ENCODE results near the gene LINC00237. TPM values are rescaled to one million over a fixed set of nuclear protein-coding genes. Genes with fewer than 3 reads are reported as not detected.

Gene LINC00237
- total and polyA plus RNA-seq, 8 donors: 0.92 TPM; not detected in 7

DNA sequence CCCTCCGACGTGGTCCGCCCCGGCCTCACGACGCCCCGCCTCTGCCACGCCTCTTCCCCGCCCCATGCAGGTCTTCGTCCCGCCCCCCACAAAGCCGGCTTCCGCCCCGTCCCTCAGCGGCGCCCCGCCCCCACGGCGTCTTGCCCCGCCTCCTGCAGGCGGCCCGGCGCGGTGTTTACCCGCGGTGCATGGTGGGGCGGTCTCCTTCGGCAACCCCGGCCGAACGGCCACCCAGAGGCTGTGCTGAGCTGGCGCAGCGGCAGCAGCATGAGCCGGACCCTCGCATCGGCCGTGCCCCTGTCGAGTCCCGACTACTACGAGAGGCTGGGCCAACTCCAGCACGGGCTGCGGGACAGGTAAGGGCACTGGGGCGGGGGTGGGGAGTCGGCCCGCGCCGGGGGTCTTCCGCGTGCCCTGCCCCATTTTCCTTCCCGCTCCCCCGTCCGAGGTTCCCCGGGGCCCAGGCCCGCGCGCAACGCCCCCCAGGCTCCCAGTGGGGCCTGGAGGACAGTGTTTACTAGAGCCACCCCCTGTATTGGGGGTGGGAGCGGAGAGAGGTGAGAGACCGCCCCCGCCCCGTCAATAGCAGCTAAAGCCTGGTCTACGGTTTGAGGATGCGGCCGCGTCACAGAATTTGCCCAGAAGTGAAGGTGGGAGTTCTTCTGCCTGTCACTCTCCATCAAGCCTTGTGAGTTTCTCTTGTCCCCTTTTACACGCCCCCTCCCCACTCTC, 19.9 kb upstream of the LINC00237 start, which contains the start of gene KIZ:
Gene KIZ, plus strand, starts transcription at position 234 of the 732 bp plus-strand sequence. Its CDS starts 34 bp downstream, at position 268.
- Histone ChIP-seq H3K4me1 (peaks cover 0 to 10% (median 7%) of the 10 kb centered on the region in 3 donors), H3K27ac (peak within 1 kb of the TSS; percentile 42 to 77 (median 65)), H3K27me3 (no peaks in the 10 kb centered on the region), H3K9me3 (no peaks in the 10 kb centered on the region), H3K36me3 (no peaks in the 10 kb centered on the region), H3K4me3 (peak within 1 kb of the TSS; percentile 91 to 98 (median 95))
- WGBS, 2 donors: 0 to 1% methylated on average over 40 to 66 of the region's 66 CpGs
- TF ChIP-seq, protein P1, sequence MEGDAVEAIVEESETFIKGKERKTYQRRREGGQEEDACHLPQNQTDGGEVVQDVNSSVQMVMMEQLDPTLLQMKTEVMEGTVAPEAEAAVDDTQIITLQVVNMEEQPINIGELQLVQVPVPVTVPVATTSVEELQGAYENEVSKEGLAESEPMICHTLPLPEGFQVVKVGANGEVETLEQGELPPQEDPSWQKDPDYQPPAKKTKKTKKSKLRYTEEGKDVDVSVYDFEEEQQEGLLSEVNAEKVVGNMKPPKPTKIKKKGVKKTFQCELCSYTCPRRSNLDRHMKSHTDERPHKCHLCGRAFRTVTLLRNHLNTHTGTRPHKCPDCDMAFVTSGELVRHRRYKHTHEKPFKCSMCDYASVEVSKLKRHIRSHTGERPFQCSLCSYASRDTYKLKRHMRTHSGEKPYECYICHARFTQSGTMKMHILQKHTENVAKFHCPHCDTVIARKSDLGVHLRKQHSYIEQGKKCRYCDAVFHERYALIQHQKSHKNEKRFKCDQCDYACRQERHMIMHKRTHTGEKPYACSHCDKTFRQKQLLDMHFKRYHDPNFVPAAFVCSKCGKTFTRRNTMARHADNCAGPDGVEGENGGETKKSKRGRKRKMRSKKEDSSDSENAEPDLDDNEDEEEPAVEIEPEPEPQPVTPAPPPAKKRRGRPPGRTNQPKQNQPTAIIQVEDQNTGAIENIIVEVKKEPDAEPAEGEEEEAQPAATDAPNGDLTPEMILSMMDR (IDR thresholded peaks at IDR 0.05): peak in 3 of 4 donors; percentile 19 to 41 (median 27)
- intact Hi-C loops (cut with DNase I): no loop called here
- FAIRE-seq (no peak), ATAC-seq (peak; percentile 97 to 99 (median 98)), DNase-seq (peak; percentile 96 to 100 (median 98))

DNA sequence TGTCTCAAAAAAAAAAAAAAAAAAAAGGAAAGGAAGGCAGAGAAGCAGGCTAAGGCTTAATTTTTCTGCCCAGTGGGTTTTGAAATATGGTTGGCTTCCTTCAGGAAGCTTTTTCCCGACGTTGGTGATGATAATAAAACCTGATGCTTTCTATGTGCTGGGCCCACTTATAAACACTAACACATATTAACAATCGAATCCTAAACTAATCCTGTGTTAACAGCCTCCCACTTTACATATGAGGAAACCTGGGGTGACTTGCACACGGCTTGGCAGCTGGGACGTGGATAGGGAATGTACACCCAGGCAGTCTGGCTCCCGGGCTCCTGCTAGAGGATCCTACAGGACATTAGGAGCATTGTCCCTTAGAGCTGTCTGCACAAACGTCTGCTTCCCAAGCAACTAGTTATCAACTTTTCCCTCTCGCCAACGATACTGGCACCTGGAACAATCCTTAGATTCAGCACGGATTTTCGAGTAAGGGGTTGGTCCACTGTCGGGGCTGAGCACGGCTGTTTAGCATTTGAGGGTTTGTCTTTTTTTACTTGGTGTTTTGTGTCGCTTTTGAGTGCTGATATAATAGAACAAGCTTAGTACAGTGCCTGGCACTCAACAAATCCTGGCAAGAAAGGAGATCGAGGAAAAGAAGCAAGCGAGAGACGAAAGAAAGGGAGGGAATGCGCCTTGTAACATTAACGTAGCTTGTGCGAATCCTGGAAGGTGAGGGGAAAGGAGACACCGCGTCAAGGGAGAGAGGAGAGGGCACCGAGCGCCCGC, 19.1 kb upstream of the LINC00237 start:
- no peaks in the 10 kb centered on the region for H3K9me3 ChIP-seq
- TF ChIP-seq, protein P1 (IDR thresholded peaks at IDR 0.05): no peak
- intact Hi-C loops (cut with DNase I): no loop called here
- H3K27ac ChIP-seq: peak overlapping the region; percentile 13 to 77 (median 49)
- FAIRE-seq (no peak), DNase-seq (peak; percentile 23 to 62 (median 47)), ATAC-seq (peak; percentile 46 to 73 (median 62))
- WGBS, 2 donors: 1 to 2% methylated on average over 24 to 25 of the region's 25 CpGs
- no peaks in the 10 kb centered on the region for H3K27me3 ChIP-seq
- H3K4me3 ChIP-seq: peak overlapping the region; percentile 40 to 98 (median 92)
- no peaks in the 10 kb centered on the region for H3K36me3 ChIP-seq
- H3K4me1 ChIP-seq: peaks cover 0 to 10% (median 7%) of the 10 kb centered on the region in 3 donors

DNA sequence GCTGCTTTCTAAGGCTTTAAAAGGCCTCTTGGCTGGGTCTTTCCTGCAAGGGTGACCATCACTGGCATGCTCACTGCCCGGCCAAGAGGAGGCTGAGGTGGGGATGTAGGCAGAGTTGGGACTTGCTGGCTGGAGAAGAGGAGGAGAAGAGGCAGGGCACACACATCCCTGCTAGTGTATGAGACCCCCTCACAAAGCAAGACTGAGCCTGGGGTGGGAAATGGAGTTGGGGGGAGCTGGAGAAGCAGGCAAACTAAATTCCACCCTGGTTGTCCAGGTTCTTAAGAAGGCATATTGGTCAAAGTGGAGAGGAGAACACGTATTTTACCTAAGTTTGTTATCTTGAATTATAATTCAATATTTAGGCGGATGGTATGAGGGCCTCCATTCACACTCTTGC, 18.0 kb upstream of the LINC00237 start:
- intact Hi-C loops (cut with DNase I): no loop called here
- H3K9me3 ChIP-seq: no peaks in the 10 kb centered on the region
- FAIRE-seq: no peak
- ATAC-seq: no peak
- H3K27ac ChIP-seq: no peak overlapping the region
- no peaks in the 10 kb centered on the region for H3K27me3 ChIP-seq
- TF ChIP-seq, protein P1 (IDR thresholded peaks at IDR 0.05): no peak
- peaks cover 0 to 10% (median 7%) of the 10 kb centered on the region in 3 donors for H3K4me1 ChIP-seq
- no peak overlapping the region for H3K4me3 ChIP-seq
- DNase-seq: no peak
- WGBS, 2 donors: 86 to 87% methylated on average over 3 of the region's 3 CpGs
- no peaks in the 10 kb centered on the region for H3K36me3 ChIP-seq

DNA sequence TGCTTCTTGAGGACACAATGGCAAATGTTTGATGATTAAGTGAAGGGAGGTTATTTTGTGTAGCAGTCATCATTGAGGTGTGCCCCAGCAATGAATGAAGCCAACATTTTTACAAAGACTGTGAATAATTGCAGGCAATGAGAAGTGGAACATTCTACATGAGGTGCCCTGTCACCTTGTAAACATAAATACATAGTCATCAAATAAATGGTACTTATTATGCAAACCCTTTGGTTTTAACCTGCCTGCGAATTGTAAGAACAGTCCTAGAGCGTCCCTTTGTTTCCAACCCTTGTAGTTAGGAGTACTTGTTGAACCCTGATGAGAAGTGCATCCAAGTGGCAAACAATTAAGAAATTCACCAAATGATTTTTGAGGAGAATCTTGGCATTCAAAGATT, 12.6 kb upstream of the LINC00237 start:
- Histone ChIP-seq H3K4me3 (no peak overlapping the region), H3K4me1 (no peaks in the 10 kb centered on the region), H3K9me3 (no peaks in the 10 kb centered on the region), H3K36me3 (no peaks in the 10 kb centered on the region), H3K27ac (no peak overlapping the region), H3K27me3 (no peaks in the 10 kb centered on the region)
- DNase-seq (no peak), ATAC-seq (no peak), FAIRE-seq (no peak)
- intact Hi-C loops (cut with DNase I): no loop called here
- TF ChIP-seq, protein P1 (IDR thresholded peaks at IDR 0.05): no peak
- 86 to 88% methylated on average over 2 of the region's 2 CpGs for WGBS, 2 donors
